Mesothelial cell of epicardium (in vitro differentiated cells): Measurements from ENCODE around the gene FBXO4. TPM values are rescaled to one million over a fixed set of nuclear protein-coding genes. Genes with fewer than 3 reads are reported as not detected.

Experiments used
- DNase-seq, 2 experiments: peaks; one replicate each; pipeline ENCODE4 v3.0.0; 2021; ENCODE audit warnings: low spot score in 2 of 2; ENCODE audit not compliant: unreplicated experiment in 2 of 2
- H3K27ac Mint-ChIP-seq: 2 replicates; pipeline ENCODE4 v1.8.0; 2021; ENCODE audit warnings: mixed read lengths
- H3K27me3 Mint-ChIP-seq: 2 replicates; pipeline ENCODE4 v1.8.0; 2021; ENCODE audit warnings: low read depth, mixed read lengths
- H3K36me3 Mint-ChIP-seq: 2 replicates; pipeline ENCODE4 v1.8.0; 2021; ENCODE audit warnings: mixed read lengths
- H3K4me1 Mint-ChIP-seq: 2 replicates; pipeline ENCODE4 v1.8.0; 2021; ENCODE audit warnings: mixed read lengths
- H3K4me3 Mint-ChIP-seq: 2 replicates; pipeline ENCODE4 v1.8.0; 2021; ENCODE audit warnings: mild to moderate bottlenecking, moderate library complexity, mixed read lengths
- H3K9me3 Mint-ChIP-seq: 2 replicates; pipeline ENCODE4 v1.8.0; 2021; ENCODE audit warnings: mixed read lengths
- total RNA-seq: library from RNA; stranded (reverse); gene quantifications from 3 replicates; pipeline ENCODE4 v1.2.1, GENCODE V29; 2021
- TF ChIP-seq, protein P1 (sequence below): fragments of 200-600 bp; sonication (generic); IDR thresholded peaks from one replicate; pipeline ENCODE4 v1.5.0; 2021; ENCODE audit warnings: antibody characterized with exemption; ENCODE audit not compliant: unreplicated experiment

Gene FBXO4
- total RNA-seq, 1 donor from 2014 or later: 6.8 TPM

DNA sequence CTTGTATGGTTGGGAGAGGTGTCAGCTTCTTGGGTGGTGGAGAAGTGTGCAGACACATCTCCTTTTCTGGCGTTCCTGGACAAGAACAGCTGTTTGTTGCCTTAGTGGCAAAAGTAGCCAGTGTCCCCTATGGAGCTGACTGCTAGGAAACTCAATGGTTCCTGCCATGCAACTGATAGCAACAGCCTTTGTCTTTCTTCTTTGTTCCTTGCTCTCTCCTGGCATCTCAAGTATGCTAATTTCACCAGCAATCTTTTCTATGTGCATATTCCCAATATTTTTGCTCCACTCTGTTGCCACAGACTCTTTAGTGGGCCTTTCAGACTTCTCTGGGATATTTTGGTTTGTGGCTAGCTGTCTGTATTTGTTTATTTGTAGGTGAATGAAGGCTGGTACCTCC is 36.7 kb downstream of the FBXO4 start:
- no peaks in the 10 kb centered on the region for H3K4me1 Mint-ChIP-seq
- no peak overlapping the region for H3K27ac Mint-ChIP-seq
- H3K36me3 Mint-ChIP-seq: peaks cover 2% of the 10 kb centered on the region
- DNase-seq: no peak
- no peaks in the 10 kb centered on the region for H3K27me3 Mint-ChIP-seq
- H3K4me3 Mint-ChIP-seq: no peak overlapping the region
- peaks cover 32% of the 10 kb centered on the region for H3K9me3 Mint-ChIP-seq
- TF ChIP-seq, protein P1, sequence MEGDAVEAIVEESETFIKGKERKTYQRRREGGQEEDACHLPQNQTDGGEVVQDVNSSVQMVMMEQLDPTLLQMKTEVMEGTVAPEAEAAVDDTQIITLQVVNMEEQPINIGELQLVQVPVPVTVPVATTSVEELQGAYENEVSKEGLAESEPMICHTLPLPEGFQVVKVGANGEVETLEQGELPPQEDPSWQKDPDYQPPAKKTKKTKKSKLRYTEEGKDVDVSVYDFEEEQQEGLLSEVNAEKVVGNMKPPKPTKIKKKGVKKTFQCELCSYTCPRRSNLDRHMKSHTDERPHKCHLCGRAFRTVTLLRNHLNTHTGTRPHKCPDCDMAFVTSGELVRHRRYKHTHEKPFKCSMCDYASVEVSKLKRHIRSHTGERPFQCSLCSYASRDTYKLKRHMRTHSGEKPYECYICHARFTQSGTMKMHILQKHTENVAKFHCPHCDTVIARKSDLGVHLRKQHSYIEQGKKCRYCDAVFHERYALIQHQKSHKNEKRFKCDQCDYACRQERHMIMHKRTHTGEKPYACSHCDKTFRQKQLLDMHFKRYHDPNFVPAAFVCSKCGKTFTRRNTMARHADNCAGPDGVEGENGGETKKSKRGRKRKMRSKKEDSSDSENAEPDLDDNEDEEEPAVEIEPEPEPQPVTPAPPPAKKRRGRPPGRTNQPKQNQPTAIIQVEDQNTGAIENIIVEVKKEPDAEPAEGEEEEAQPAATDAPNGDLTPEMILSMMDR: no peak

DNA sequence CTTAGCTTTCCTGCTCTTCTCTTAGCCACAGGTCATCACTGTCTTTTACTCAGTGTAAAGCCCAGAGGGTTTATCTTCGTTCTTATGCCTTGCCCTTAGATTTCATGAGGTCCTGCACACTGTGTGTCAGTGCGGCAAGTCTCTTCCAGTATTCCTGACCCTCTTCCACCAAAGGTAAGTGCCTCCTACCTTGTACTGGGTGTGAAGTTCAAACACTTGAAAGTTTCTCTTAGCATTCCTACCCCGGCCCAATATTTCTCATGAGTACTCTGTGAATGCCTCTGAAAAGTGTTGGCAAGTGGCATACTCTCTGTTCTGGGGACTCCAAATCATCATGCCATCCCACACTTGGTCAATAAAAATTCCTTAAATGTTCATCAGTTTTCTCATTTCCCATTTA is 37.4 kb downstream of the FBXO4 start:
- no peak for DNase-seq
- peaks cover 2% of the 10 kb centered on the region for H3K36me3 Mint-ChIP-seq
- no peak overlapping the region for H3K4me3 Mint-ChIP-seq
- no peak overlapping the region for H3K27ac Mint-ChIP-seq
- H3K27me3 Mint-ChIP-seq: no peaks in the 10 kb centered on the region
- H3K9me3 Mint-ChIP-seq: peaks cover 28% of the 10 kb centered on the region
- TF ChIP-seq, protein P1: no peak
- H3K4me1 Mint-ChIP-seq: no peaks in the 10 kb centered on the region

DNA sequence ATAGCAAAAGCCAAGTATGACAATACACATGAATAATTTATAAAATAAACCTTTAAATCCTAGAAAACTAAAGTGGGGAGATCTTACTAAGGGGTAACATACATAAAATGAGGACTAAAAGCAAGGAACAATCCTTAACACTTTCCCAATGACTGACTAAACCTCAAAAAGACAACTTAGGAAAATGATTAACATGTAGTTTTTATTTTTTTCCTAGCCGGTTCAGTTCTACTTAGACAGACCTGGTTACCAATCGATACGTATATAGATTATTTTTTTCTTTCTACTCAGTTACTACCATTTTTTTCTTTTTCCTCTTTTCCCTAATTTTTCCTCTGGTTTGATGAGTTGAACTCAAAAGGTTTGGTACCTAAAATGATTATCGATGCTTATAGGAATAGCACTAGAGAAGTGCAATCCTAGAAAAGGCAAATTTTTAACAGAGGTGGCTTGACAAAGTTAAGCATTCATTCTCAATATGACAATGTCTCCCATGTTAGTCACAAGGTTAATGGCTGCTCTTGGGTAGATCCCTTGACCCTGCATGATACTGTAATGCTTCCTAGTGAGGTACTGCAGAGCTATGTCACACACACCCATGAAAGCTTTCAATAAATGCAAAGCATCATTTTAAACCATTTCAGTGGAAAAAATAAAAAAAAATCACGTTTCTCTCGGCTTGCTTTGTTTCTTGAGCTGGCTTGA is 41.5 kb downstream of the FBXO4 start:
- no peak for DNase-seq
- Mint-ChIP-seq H3K9me3 (peaks cover 19% of the 10 kb centered on the region), H3K36me3 (no peaks in the 10 kb centered on the region), H3K27ac (no peak overlapping the region), H3K4me1 (no peaks in the 10 kb centered on the region), H3K4me3 (no peak overlapping the region), H3K27me3 (no peaks in the 10 kb centered on the region)
- TF ChIP-seq, protein P1: no peak

DNA sequence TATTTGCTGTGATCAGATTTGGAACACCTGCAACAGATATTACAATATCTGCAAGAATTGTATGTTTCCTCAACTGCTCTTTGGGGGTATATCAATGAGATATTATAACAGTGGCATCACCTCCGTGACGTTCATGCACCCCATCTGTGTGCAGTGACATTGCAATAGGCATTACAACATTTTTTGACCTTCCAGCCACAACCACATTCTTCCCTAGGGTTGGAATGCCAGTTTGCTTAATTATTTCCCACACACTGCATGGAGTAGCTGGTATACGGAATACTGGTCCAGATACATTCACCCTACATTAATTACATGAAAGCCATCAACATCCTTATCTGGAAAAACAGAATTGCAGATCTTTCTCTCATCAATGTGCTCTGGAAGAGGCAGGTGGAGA is 42.3 kb downstream of the FBXO4 start:
- H3K27ac Mint-ChIP-seq: no peak overlapping the region
- H3K36me3 Mint-ChIP-seq: no peaks in the 10 kb centered on the region
- H3K4me1 Mint-ChIP-seq: no peaks in the 10 kb centered on the region
- no peak overlapping the region for H3K4me3 Mint-ChIP-seq
- H3K27me3 Mint-ChIP-seq: no peaks in the 10 kb centered on the region
- DNase-seq: no peak
- TF ChIP-seq, protein P1: no peak
- H3K9me3 Mint-ChIP-seq: peaks cover 27% of the 10 kb centered on the region

DNA sequence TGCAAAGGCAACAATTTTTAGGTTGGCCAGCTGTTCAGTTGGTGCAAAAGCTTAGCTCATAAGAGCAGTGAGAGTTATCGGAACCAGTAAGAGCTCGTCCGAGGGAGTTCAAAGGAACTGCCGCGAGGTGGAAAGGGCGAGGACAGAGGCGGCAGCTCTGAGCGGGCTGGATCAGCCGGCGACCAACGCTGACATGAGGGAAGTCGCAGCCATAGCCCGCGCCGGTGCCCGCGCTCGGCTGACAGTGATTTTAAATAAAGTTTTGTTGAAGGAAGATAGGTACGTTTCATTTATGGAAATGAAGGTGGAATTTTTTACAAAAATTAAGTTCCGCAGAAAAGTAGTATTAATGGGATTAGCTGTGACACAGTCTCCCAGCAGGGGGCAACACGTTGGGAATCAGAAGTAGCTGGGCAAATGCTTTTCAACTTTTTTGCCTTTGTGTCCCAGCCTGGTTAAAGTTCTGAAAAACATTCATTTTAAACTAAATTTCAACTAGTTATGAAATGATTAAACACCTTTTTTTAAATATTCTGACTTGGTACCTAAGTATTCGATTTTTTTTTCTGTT is 43.2 kb downstream of the FBXO4 start:
- no peak overlapping the region for H3K27ac Mint-ChIP-seq
- H3K9me3 Mint-ChIP-seq: peaks cover 35% of the 10 kb centered on the region
- no peaks in the 10 kb centered on the region for H3K4me1 Mint-ChIP-seq
- TF ChIP-seq, protein P1: no peak
- no peak overlapping the region for H3K4me3 Mint-ChIP-seq
- H3K36me3 Mint-ChIP-seq: no peaks in the 10 kb centered on the region
- DNase-seq: no peak
- no peaks in the 10 kb centered on the region for H3K27me3 Mint-ChIP-seq
